ENCODE measurements around the gene TRPM4.
"Not testable (repeated sequence)": the region's sequence is repeated elsewhere in the genome, so short reads cannot be mapped to it uniquely, and the experiment has no call there.

Gene TRPM4

GRCh38 chr19:49127674-49128544 lies 29.7 kb upstream of the TRPM4 start:
- DNase-seq, result peak; percentile 88

GRCh38 chr19:49128545-49129237 lies 28.9 kb upstream of the TRPM4 start:
- no peak for DNase-seq

GRCh38 chr19:49129238-49129583 lies 28.4 kb upstream of the TRPM4 start:
- no peak for DNase-seq

GRCh38 chr19:49130325-49130724 lies 27.3 kb upstream of the TRPM4 start:
- no peak for DNase-seq

GRCh38 chr19:49132974-49133609 lies 24.5 kb upstream of the TRPM4 start:
- DNase-seq, result peak; percentile 49

- peak; percentile 52 for DNase-seq
These were observed 23.8 kb upstream of the TRPM4 start for GRCh38 chr19:49133621-49134454.

- no peak for DNase-seq
These were observed 21.9 kb upstream of the TRPM4 start for GRCh38 chr19:49135686-49136085.

- no peak for DNase-seq
These were observed 20.8 kb upstream of the TRPM4 start for GRCh38 chr19:49136771-49137171.

GRCh38 chr19:49140951-49141350 lies 16.6 kb upstream of the TRPM4 start:
- DNase-seq, result no peak

GRCh38 chr19:49141352-49141751 lies 16.2 kb upstream of the TRPM4 start:
- DNase-seq, result no peak

GRCh38 chr19:49142866-49143335 lies 14.7 kb upstream of the TRPM4 start:
- no peak for DNase-seq

- peak; percentile 17 for DNase-seq
These were observed 11.8 kb upstream of the TRPM4 start for GRCh38 chr19:49145573-49146407.

GRCh38 chr19:49146408-49146770 lies 11.2 kb upstream of the TRPM4 start:
- not testable (repeated sequence) for DNase-seq

GRCh38 chr19:49148044-49148682 lies 9.4 kb upstream of the TRPM4 start:
- no peak for DNase-seq

GRCh38 chr19:49148784-49149651 lies 8.6 kb upstream of the TRPM4 start:
- DNase-seq, result peak; percentile 87

GRCh38 chr19:49149652-49150105 lies 7.9 kb upstream of the TRPM4 start:
- DNase-seq, result peak; percentile 62

- peak; percentile 78 for DNase-seq
These were observed 7.3 kb upstream of the TRPM4 start for GRCh38 chr19:49150106-49150943.

GRCh38 chr19:49150944-49151243 lies 6.7 kb upstream of the TRPM4 start:
- DNase-seq, result no peak

All from NCI-H345 (cell line).